GM13976 (cell line): ENCODE data around the gene PTGR3.

ENCODE experiments used
- DNase-seq: peaks from one replicate; pipeline ENCODE4 v3.0.0; 2012; ENCODE audit warnings: low spot score
- in situ Hi-C: fragments of 300-500 bp; cut with MboI; formaldehyde crosslinking; loops from one replicate; pipeline ENCODE4 v1.12.0; 2022; ENCODE audit warnings: low sequenced_read_pairs, mixed read lengths, inconsistent platforms; ENCODE audit not compliant: unreplicated experiment
- TF ChIP-seq, protein P1 (sequence below): IDR thresholded peaks from 2 replicates; pipeline ENCODE4 v1.5.1; 2012; ENCODE audit warnings: borderline replicate concordance, mild to moderate bottlenecking; ENCODE audit not compliant: insufficient read depth; ENCODE audit errors: extremely low read depth, missing control alignments, control extremely low read depth

The PTGR3 gene

GRCh38 chr18:75238100-75238499 lies 29.2 kb upstream of the PTGR3 start:
- DNase-seq, result no peak
- TF ChIP-seq, protein P1, sequence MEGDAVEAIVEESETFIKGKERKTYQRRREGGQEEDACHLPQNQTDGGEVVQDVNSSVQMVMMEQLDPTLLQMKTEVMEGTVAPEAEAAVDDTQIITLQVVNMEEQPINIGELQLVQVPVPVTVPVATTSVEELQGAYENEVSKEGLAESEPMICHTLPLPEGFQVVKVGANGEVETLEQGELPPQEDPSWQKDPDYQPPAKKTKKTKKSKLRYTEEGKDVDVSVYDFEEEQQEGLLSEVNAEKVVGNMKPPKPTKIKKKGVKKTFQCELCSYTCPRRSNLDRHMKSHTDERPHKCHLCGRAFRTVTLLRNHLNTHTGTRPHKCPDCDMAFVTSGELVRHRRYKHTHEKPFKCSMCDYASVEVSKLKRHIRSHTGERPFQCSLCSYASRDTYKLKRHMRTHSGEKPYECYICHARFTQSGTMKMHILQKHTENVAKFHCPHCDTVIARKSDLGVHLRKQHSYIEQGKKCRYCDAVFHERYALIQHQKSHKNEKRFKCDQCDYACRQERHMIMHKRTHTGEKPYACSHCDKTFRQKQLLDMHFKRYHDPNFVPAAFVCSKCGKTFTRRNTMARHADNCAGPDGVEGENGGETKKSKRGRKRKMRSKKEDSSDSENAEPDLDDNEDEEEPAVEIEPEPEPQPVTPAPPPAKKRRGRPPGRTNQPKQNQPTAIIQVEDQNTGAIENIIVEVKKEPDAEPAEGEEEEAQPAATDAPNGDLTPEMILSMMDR, result no peak
- in situ Hi-C loops, result no loop called here

DNA sequence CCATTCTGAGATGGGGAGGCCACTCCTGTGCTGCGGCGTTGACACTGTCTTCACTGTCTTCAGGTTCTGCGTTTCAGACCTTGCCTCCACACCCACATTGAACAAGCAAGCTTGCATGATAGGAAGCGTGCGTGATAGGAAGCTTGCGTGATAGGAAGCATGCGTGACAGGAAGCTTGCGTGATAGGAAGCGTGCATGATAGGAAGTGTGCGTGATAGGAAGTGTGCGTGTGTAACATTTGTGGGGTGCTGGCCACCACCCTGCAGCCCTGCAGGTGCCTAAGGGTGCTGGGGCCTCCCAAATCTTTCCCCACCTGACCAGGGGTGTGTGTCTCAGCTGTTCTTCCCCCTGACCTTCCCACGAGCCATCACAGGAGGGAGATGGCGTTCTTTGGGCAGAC lies 27.0 kb upstream of the PTGR3 start:
- in situ Hi-C loops, result no loop called here
- no peak for DNase-seq
- TF ChIP-seq, protein P1, result no peak

DNA sequence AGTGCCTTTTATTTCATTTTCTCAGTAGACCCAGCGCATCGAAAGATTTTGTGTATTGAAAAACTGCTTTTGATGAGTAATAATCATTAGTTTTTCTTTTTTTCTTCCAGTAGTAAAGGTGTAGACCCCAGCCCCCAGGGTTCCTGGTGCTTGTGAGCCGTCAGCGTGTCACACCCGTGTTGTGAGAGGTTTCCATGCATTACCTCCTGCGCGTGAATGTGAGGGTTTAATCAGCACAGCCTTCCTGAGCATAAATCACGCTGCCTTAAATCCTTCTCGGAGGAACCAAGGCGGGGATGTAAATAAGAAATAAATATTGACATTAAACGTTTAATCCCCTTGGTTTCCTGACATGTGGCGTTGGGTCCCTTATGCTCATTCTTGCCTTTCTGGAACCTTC lies 26.0 kb upstream of the PTGR3 start:
- no peak for DNase-seq
- in situ Hi-C loops, result no loop called here
- TF ChIP-seq, protein P1, result no peak

GRCh38 chr18:75231053-75231406 lies 22.1 kb upstream of the PTGR3 start:
- TF ChIP-seq, protein P1, result no peak
- DNase-seq, result no peak
- in situ Hi-C loops, result no loop called here

DNA sequence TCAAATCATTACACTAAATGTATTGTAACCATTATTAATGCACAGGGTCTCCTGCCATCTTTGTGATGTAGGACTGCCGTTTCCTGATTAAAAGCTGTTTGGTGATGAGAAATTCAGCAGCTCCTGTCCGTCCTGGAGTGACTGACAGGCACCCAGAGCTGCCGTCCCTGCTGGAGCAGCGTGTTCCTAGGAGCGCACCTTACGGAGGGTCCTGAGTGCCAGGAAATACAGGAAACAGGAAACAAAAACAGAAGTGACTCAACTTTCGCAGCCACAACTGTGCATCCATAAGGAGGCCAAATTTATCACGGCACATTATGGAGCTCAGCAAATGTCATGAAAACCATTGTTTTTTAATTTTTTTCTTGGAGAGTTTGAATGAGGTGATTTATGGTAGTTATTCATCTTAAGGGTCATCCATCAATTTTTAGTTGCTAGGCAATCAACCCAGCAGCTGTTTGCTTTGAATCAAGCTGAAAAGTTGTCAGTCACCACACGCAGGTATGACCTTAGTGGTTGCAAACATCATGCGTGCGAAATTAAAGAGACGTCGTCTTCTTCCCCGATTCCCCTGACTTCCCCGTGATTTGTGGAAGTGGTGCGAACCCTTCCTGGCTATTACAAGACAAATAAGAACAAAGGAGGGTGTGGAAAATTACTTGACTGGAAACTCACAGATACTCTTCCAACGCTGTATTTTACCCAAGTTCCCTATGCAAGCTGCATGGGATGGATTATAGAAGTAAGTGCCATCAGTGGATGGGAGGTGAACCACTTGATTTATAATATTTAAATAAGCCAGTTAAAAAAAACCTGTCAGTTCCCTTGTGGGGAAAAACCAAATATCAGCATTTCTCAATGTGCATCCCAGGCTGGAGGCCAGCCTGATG lies 21.5 kb upstream of the PTGR3 start:
- in situ Hi-C loops, result no loop called here
- TF ChIP-seq, protein P1, result no peak

GRCh38 chr18:75229437-75229836 lies 20.5 kb upstream of the PTGR3 start:
- DNase-seq, result no peak
- in situ Hi-C loops, result no loop called here
- TF ChIP-seq, protein P1, result no peak

More for the DNA sequence above, 21.5 kb upstream of the PTGR3 start:
- no peak for DNase-seq
